Measurements from ENCODE around the gene DLGAP3.

The DLGAP3 gene

GRCh38 chr1:34928699-34929496, 552 bp downstream of the DLGAP3 start:
- TF ChIP-seq CTCF (IDR thresholded peaks at IDR 0.05; ENCODE audit: low read depth, low read length, missing control alignments), result no peak
- H3K4me3 ChIP-seq (ENCODE audit: low read depth, low read length), result peak overlapping the region; percentile 20
- in situ Hi-C loops (cut with HindIII; ENCODE audit: low sequenced_read_pairs), result loop anchor here (5.0 kb wide), 1 partner anchor 82 kb away; no protein-coding TSS in a partner anchor
- no peak for DNase-seq (ENCODE audit: low read depth)

GRCh38 chr1:34928066-34928696, 1.3 kb downstream of the DLGAP3 start:
- no peak for TF ChIP-seq CTCF (IDR thresholded peaks at IDR 0.05; ENCODE audit: low read depth, low read length, missing control alignments)
- H3K4me3 ChIP-seq (ENCODE audit: low read depth, low read length), result no peak overlapping the region
- DNase-seq (ENCODE audit: low read depth), result no peak
- in situ Hi-C loops (cut with HindIII; ENCODE audit: low sequenced_read_pairs), result loop anchor here (5.0 kb wide), 1 partner anchor 81 kb away; no protein-coding TSS in a partner anchor

- H3K4me3 ChIP-seq (ENCODE audit: low read depth, low read length), result no peak overlapping the region
- in situ Hi-C loops (cut with HindIII; ENCODE audit: low sequenced_read_pairs), result loop anchor here (5.0 kb wide), 1 partner anchor 80 kb away; no protein-coding TSS in a partner anchor
- no peak for TF ChIP-seq CTCF (IDR thresholded peaks at IDR 0.05; ENCODE audit: low read depth, low read length, missing control alignments)
- DNase-seq (ENCODE audit: low read depth), result no peak
Measured at GRCh38 chr1:34927316-34927715, 2.1 kb downstream of the DLGAP3 start.

- no peak for DNase-seq (ENCODE audit: low read depth)
- in situ Hi-C loops (cut with HindIII; ENCODE audit: low sequenced_read_pairs), result loop anchor here (5.0 kb wide), 1 partner anchor 80 kb away; no protein-coding TSS in a partner anchor
- TF ChIP-seq CTCF (IDR thresholded peaks at IDR 0.05; ENCODE audit: low read depth, low read length, missing control alignments), result no peak
- no peak overlapping the region for H3K4me3 ChIP-seq (ENCODE audit: low read depth, low read length)
Measured at GRCh38 chr1:34926894-34927293, 2.6 kb downstream of the DLGAP3 start.

DNA sequence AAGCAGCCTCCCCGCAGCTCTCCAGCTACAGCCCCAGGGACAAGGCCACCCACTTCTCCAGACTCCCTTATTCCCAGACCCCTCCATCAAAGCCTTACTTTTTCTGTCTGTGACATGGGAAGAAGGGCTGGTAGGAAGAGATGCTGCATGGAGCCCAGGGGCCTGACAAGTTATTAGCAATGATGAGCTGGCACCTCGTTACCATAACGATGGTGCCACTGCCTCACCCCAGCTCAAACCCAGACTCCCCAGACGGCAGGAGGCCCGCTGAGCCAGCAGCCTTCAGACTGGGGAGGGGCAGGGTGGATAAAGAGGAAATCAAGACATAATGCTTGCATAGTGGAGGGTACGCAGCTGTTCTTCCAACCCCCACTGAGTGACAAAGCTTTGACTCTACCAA, 3.3 kb downstream of the DLGAP3 start:
- in situ Hi-C loops (cut with HindIII; ENCODE audit: low sequenced_read_pairs), result loop anchor here (5.0 kb wide), 1 partner anchor 79 kb away; no protein-coding TSS in a partner anchor
- TF ChIP-seq CTCF (IDR thresholded peaks at IDR 0.05; ENCODE audit: low read depth, low read length, missing control alignments), result no peak
- no peak for DNase-seq (ENCODE audit: low read depth)
- no peak overlapping the region for H3K4me3 ChIP-seq (ENCODE audit: low read depth, low read length)

DNA sequence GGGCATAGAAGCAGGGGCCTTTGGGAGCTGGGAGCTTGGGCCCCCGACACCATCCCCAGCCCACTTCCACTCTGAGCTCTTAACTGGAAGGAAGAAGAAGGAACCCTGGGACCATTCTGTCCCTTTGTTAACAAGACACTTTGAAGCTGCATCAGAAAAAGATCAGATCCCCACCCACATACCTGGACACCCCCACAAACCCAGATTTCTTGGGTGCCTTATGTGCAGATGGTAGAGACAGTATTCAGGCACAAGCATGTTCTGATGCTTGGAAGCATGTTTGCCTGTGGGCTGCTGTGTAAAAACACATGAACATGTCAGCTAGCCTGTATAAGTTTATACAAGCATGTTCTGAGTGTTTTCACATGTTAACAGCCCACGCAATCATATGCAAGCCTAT, 3.7 kb downstream of the DLGAP3 start:
- in situ Hi-C loops (cut with HindIII; ENCODE audit: low sequenced_read_pairs), result loop anchor here (5.0 kb wide), 1 partner anchor 78 kb away; no protein-coding TSS in a partner anchor
- no peak for DNase-seq (ENCODE audit: low read depth)
- no peak for TF ChIP-seq CTCF (IDR thresholded peaks at IDR 0.05; ENCODE audit: low read depth, low read length, missing control alignments)
- no peak overlapping the region for H3K4me3 ChIP-seq (ENCODE audit: low read depth, low read length)

All from astrocyte of the cerebellum (primary cell).